Transverse colon (tissue), 4 donors: ENCODE results near the gene CDKAL1.

ENCODE experiments used
- EP300 ChIP-seq: sonication (generic); formaldehyde crosslinking; IDR thresholded peaks from one replicate; pipeline ENCODE4 v1.6.1; 2017; ENCODE audit warnings: antibody characterized with exemption, low read depth
- POLR2A ChIP-seq: fragments of 450-650 bp; IDR thresholded peaks from one replicate; pipeline ENCODE4 v1.6.1; 2016; ENCODE audit warnings: antibody characterized with exemption, mild to moderate bottlenecking, moderate library complexity
- POLR2AphosphoS5 ChIP-seq, 3 donors: sonication (generic); formaldehyde crosslinking; IDR thresholded peaks; one replicate each; pipeline ENCODE4 v1.6.1; 2016; ENCODE audit warnings: antibody characterized with exemption in 3 of 3
- TF ChIP-seq, protein P1 (sequence below), 5 experiments: fragments of 200-600 bp in 3 of 5; fragments of 450-650 bp in 2 of 5; sonication (generic) in 3 of 5; IDR thresholded peaks; 1 replicate in 2 of 5; 2 replicates in 3 of 5; pipeline ENCODE4 v1.5.1; 2016 to 2017; ENCODE audit warnings: antibody characterized with exemption in 5 of 5, inconsistent platforms in 3 of 5, mild to moderate bottlenecking in 2 of 5, moderate library complexity in 1 of 5

DNA sequence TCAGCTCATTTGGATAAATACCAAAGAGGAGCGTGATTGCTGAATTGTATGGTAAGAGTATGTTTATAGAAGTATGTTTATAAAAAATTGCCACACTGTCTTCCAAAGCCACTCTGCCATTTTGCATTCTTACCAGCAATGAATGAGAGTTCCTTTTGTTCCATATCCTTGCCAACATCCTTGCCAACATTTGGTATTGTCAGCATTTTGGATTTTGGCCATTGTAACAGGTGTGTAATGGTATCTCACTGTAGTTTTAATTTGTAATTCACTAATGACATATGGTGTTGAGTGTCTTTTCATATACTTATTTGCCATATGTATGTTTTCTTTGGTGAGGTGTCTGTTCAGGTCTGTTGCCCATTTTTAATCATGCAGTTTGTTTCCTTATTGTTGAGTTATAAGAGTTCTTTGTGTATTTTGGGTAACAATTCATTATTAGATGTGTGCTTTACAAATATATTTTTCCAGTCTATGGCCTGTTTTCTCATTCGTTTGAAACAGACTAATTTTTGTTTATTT is 539.1 kb downstream of the CDKAL1 start:
- TF ChIP-seq, protein P1, sequence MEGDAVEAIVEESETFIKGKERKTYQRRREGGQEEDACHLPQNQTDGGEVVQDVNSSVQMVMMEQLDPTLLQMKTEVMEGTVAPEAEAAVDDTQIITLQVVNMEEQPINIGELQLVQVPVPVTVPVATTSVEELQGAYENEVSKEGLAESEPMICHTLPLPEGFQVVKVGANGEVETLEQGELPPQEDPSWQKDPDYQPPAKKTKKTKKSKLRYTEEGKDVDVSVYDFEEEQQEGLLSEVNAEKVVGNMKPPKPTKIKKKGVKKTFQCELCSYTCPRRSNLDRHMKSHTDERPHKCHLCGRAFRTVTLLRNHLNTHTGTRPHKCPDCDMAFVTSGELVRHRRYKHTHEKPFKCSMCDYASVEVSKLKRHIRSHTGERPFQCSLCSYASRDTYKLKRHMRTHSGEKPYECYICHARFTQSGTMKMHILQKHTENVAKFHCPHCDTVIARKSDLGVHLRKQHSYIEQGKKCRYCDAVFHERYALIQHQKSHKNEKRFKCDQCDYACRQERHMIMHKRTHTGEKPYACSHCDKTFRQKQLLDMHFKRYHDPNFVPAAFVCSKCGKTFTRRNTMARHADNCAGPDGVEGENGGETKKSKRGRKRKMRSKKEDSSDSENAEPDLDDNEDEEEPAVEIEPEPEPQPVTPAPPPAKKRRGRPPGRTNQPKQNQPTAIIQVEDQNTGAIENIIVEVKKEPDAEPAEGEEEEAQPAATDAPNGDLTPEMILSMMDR (IDR thresholded peaks at IDR 0.05), result no peak
- TF ChIP-seq POLR2AphosphoS5 (IDR thresholded peaks at IDR 0.05) (no peak), POLR2A (no peak), EP300 (no peak)
